Stimulated activated effector memory CD8-positive, alpha-beta T cell treated with anti-CD3 and anti-CD28 coated beads, Interleukin-12 subunit alpha, Interleukin-12 subunit beta, amount 100 ng/mL, for 72 hours (primary cell): ENCODE results near the gene PPP4C.
"Not testable (repeated sequence)": the region's sequence is repeated elsewhere in the genome, so short reads cannot be mapped to it uniquely, and the experiment has no call there.

Experiments used
- ATAC-seq: fragments of 150-1000 bp; cut with Tn5 transposase; 2 replicates; pipeline ENCODE4 v1.10.0; 2021
- DNase-seq, 2 donors: peaks; one replicate each; pipeline ENCODE4 v3.0.0; 2021 to 2022; ENCODE audit warnings: low spot score in 2 of 2
- H3K27ac Mint-ChIP-seq: one replicate; pipeline ENCODE4 v1.8.0; 2022; ENCODE audit warnings: mild to moderate bottlenecking, mixed read lengths
- H3K36me3 Mint-ChIP-seq: one replicate; pipeline ENCODE4 v1.8.0; 2022; ENCODE audit warnings: mild to moderate bottlenecking, mixed read lengths
- H3K4me1 Mint-ChIP-seq: one replicate; pipeline ENCODE4 v1.8.0; 2022; ENCODE audit warnings: mixed read lengths
- H3K4me3 Mint-ChIP-seq: one replicate; pipeline ENCODE4 v1.8.0; 2022; ENCODE audit warnings: mild to moderate bottlenecking, mixed read lengths
- H3K9me3 Mint-ChIP-seq: one replicate; pipeline ENCODE4 v1.8.0; 2022; ENCODE audit warnings: mixed read lengths

Gene PPP4C

DNA sequence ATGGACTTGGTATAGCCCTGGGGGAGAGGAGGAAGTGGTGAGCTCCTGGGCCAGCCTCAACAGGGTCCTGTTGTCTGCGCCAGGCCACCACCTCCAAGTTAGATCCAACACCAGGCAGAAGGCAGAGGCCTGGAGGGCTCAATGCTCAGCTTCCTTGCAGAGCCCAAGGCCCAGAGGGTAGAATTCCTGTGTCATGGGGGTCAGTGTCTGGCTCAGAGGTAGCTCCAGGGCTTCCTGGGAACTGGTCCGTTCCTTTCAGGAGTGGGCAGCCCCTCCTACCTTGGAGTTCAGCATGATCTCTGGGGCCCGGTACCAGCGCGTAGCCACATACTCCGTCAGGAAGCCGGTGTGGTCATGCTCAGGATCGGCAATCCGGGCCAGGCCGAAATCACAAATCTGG, 42.0 kb downstream of the PPP4C start:
- ATAC-seq = no peak
- Mint-ChIP-seq H3K36me3 (peaks cover 60% of the 10 kb centered on the region), H3K27ac (no peak overlapping the region), H3K9me3 (no peaks in the 10 kb centered on the region), H3K4me3 (no peak overlapping the region), H3K4me1 (peaks cover 52% of the 10 kb centered on the region)
- no peak for DNase-seq

DNA sequence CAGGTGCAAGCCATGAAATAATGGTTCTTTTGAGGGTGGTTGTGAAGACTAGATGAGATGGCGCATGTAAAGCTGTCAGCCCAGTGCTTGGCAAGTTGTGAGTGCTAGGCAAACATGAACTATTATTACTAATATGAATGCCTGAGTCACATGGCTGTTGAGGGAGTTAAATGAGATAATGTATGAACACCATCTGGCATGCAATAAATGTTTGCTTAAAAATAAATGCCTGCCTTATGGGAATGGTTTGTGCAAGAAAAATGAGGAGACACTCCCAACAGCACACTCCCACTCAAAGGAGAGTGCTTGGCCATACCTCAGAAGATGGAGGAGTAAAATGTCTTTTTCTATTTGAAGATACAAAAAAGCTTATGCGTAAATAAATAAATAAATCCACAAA, 43.6 kb downstream of the PPP4C start:
- Mint-ChIP-seq H3K27ac (peak overlapping the region; percentile 93), H3K9me3 (no peaks in the 10 kb centered on the region), H3K36me3 (peaks cover 51% of the 10 kb centered on the region), H3K4me3 (no peak overlapping the region), H3K4me1 (peaks cover 43% of the 10 kb centered on the region)
- ATAC-seq (no peak), DNase-seq (no peak)

DNA sequence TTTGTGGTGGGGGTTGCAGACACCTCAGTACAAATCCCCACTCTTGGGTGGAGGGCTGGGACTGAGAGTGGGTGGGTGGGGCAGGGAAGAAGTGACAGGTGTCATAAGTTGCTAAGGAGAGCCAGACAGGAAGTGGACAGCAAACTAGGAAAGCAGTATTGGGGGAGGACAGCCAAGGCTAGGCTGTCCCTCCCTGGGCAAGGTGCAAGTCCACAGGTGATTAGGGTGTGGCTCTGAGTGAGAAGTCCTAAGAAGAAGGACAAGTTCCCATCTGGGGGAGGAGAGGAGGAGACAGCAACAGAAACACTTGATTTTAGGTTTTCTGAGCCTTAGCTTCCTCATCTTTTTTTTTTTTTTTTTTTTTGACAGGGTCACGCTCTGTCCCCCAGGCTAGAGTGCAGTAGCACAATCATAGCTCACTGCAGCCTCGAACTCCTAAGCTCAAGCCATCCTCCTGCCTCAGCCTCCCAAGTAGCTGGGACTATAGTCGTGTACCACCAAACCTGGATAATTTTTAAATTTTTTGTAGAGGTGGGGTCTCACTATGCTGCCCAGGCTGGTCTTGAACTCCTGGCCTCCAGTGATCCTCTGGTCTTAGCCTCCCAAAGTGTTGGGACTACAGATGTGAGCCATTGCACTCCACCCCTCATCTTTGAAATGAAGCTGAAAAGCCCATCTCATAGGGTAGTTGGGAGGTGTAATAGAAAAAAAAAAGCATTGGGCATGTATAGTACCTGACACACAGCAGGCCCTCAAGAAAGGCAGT, 44.7 kb downstream of the PPP4C start:
- Mint-ChIP-seq H3K9me3 (no peaks in the 10 kb centered on the region), H3K27ac (peak overlapping the region; percentile 93), H3K4me1 (peaks cover 32% of the 10 kb centered on the region), H3K4me3 (no peak overlapping the region), H3K36me3 (peaks cover 42% of the 10 kb centered on the region)
- DNase-seq (no peak), ATAC-seq (no peak)

DNA sequence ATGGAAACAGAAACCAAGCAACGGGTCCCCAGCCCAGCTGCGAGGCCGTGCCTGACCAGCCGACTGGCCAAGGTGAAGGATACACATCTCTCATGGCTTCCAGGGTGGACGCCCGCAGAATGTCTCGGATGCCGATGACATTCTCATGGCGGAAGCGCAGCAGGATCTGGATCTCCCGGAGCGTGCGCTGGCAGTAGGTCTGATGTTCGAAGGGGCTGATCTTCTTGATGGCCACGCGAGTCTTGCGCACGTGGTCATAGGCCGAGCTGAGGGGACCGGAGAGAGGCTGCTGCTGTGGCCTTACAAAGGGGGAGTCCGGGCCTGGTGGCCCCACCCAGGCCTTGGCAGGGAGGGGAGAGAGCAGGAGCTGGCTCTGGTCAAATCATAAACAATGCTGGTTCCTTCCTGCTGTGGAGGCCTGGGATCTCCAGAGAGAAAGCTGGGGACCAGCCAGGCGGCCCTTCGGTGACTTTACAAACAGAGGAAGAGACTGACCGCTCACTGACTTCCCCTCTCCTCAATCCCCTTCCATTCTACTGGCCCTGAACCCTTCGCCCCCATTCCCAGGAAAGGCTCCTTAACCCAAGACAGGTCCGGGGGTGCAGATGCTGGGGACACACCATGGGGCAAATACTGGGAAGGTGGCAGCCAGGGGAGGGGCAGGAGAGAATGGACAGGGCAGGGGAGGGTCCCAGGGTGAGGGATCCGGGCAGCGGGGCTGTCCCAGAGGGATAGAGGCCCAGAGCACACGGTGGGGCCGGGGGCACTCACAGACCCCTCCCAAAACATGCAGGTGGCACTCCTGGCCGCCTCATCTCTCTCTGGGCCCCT, 46.2 kb downstream of the PPP4C start:
- ATAC-seq (no peak), DNase-seq (no peak)
- Mint-ChIP-seq H3K9me3 (no peaks in the 10 kb centered on the region), H3K36me3 (peaks cover 29% of the 10 kb centered on the region), H3K4me1 (peaks cover 38% of the 10 kb centered on the region), H3K4me3 (peak overlapping the region; percentile 80), H3K27ac (peak overlapping the region; percentile 93)

DNA sequence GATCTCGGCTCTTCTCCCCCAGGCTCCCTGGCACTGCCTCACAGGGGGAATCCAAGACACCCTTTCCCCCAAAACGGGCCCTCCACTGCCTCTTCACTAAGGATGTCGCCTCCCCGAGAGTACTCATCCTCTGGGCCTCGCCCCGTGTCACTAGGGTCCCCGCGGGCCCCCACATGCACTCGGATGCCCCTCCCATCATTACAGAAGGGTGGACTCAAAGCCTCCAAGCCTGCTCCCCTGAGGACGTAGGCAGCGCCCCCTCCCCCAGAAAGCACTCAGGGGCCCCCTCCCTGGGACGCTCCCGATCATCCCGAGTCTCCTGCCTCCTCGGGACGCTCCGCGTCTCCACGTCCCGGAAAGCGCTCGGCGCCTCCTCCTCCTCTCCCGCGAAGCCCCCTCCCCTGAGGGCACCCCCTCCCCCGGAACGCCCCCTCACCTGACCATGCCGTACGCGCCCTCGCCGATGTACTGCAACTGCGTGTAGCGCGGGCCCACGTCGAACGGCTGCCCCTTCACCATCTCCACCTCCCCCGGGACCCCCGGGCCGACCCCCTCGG, 46.9 kb downstream of the PPP4C start:
- ATAC-seq (peak; percentile 47), DNase-seq (peak in 1 of 2 donors; percentile 58)
- Mint-ChIP-seq H3K27ac (peak overlapping the region; percentile 93), H3K4me3 (peak overlapping the region; percentile 80), H3K9me3 (no peaks in the 10 kb centered on the region), H3K4me1 (peaks cover 38% of the 10 kb centered on the region), H3K36me3 (peaks cover 27% of the 10 kb centered on the region)

DNA sequence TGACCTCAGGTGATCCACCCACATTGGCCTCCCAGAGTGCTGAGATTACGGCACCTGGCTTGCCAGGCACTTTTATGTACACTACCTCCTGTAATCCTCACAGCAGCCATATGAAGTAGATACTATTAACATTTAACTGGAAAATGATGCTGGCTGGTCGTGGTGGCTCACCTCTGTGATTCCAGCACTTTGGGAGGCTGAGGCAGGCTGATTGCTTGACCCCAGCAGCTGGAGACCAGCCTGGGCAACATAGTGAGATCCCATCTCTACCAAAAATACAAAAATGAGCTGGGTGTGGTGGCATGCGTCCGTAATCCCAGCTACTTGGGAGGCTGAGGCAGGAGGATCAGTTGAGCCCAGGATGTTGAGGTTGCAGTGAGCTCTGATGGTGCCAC, 49.2 kb downstream of the PPP4C start:
- Mint-ChIP-seq H3K36me3 (peaks cover 9% of the 10 kb centered on the region), H3K4me3 (no peak overlapping the region)
- no peak for DNase-seq

DNA sequence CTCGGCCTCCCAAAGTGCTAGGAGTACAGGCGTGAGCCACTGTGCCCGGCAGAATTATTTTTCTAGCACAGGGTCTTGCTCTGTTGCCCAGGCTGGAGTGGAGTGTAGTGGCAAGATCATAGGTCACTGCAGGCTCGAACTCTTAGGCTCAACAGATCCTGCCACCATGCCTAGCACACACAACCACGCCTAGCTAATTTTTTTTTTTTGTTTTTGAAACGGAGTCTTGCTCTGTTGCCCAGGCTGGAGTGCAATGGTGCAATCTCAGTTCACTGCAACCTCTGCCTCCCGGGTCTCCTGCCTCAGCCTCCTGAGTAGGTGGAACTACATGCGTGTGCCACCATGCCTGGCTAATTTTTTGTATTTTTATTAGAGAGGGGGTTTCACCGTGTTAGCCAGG, 49.9 kb downstream of the PPP4C start:
- not testable (repeated sequence) for H3K36me3 Mint-ChIP-seq, H3K9me3 Mint-ChIP-seq, DNase-seq, H3K4me3 Mint-ChIP-seq, ATAC-seq, H3K27ac Mint-ChIP-seq
- H3K4me1 Mint-ChIP-seq = peaks cover 30% of the 10 kb centered on the region

More for the DNA sequence above, 49.2 kb downstream of the PPP4C start:
- Mint-ChIP-seq H3K9me3 (no peaks in the 10 kb centered on the region), H3K27ac (no peak overlapping the region), H3K4me1 (peaks cover 32% of the 10 kb centered on the region)
- ATAC-seq = no peak

DNA sequence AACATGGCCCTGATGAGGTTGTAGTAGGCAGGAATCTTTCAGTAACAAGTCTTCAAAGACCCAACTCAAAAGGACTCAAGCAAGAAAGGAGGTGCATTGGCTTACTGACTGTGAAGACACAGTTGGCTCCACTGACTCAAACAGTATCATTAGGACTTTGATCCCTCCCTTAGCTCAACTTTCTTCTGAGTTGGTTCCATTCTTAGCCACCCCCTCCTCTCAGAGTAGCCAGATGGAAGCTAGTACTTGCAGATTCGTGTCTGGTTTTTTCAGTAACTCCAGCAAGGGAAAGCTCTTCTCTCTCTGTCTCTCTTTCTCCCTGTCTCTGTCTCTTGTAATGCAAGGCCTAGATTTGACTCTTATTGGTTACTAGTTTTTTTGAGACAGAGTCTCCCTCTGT, 52.2 kb downstream of the PPP4C start:
- Mint-ChIP-seq H3K36me3 (no peaks in the 10 kb centered on the region), H3K9me3 (no peaks in the 10 kb centered on the region), H3K27ac (peak overlapping the region; percentile 65), H3K4me3 (no peak overlapping the region), H3K4me1 (peaks cover 17% of the 10 kb centered on the region)
- no peak for ATAC-seq
- no peak for DNase-seq

DNA sequence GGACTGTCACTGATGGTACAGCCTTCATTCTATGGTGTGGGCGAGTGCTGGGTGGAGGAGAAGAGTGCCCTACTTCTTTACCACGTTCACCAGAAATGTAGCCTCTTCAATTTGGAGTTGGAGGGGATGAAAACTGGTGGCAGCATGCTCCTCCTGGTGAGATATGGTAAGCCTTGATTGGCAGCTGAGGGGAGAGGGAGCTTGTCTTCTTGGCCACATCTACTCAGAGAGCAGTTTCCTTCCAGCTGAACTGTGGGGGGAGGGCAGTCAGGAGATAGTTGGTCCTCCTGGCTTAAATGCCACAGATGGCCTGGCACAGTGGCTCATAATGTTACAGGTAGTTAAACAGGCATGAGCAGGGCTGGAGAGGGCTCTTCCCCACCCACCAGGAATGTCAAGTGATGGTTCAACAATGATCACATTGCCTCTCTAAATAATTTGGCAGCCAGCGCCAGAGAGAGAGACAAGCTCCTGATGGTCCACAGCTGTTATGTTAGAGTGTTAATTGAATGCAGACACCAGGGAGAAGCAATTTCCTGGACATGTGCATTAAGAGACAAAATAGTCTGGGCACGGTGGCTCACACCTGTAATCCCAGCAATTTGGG, 56.2 kb downstream of the PPP4C start:
- Mint-ChIP-seq H3K36me3 (no peaks in the 10 kb centered on the region), H3K4me3 (no peak overlapping the region), H3K27ac (no peak overlapping the region), H3K9me3 (no peaks in the 10 kb centered on the region), H3K4me1 (peaks cover 5% of the 10 kb centered on the region)
- no peak for DNase-seq
- ATAC-seq = no peak

DNA sequence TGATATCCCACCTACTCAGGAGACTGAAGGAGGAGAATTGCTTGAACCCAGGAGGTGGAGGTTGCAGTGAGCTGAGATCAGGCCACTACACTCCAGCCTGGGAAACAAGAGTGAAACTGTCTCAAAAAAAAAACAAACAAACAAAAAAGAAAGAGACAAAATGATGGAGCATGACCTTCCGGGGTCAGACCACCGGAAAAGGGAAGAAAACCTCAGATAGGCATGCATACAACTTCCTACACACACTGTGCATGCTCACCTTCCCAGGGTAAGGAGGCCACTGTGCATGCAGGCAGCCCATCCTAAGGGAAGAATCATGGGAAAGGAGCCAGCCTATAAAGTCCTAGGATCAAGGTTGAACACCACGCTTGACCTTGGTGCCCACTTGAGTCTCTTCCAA, 56.8 kb downstream of the PPP4C start:
- H3K9me3 Mint-ChIP-seq = no peaks in the 10 kb centered on the region
- H3K27ac Mint-ChIP-seq = no peak overlapping the region

More for the DNA sequence above, 56.8 kb downstream of the PPP4C start:
- no peak overlapping the region for H3K4me3 Mint-ChIP-seq
- H3K4me1 Mint-ChIP-seq = peaks cover 5% of the 10 kb centered on the region
- DNase-seq (no peak), ATAC-seq (no peak)
- no peaks in the 10 kb centered on the region for H3K36me3 Mint-ChIP-seq
